Activated gamma-delta T cell (primary cell): ENCODE measurements around the gene SMNDC1.
"Not testable (repeated sequence)": the region's sequence is repeated elsewhere in the genome, so short reads cannot be mapped to it uniquely, and the experiment has no call there.

Source experiments
- DNase-seq: peaks from one replicate; lab custom pipeline; 2025; lab: John Stamatoyannopoulos, UW
- total RNA-seq, 2 donors: gene quantifications; one replicate each; lab custom pipeline; 2026; lab: John Stamatoyannopoulos, UW

Gene SMNDC1
- total RNA-seq, result 25.6 to 27.3 reads per million in 2 donors

GRCh38 chr10:110304780-110305421 lies at the start of gene SMNDC1:
Gene SMNDC1 (minus strand): TSS chr10:110304920. CDS start chr10:110303587, 1,333 bp downstream.
- DNase-seq, result peak; percentile 76

GRCh38 chr10:110354322-110354766 lies 49.6 kb upstream of the SMNDC1 start:
- DNase-seq, result no peak

GRCh38 chr10:110353244-110354119 lies 48.8 kb upstream of the SMNDC1 start:
- DNase-seq, result no peak

- no peak for DNase-seq
These were observed 48.2 kb upstream of the SMNDC1 start for GRCh38 chr10:110352930-110353243.

- no peak for DNase-seq
These were observed 46.1 kb upstream of the SMNDC1 start for GRCh38 chr10:110350812-110351211.

GRCh38 chr10:110349831-110350230 lies 45.1 kb upstream of the SMNDC1 start:
- DNase-seq, result no peak

- no peak for DNase-seq
These were observed 44.7 kb upstream of the SMNDC1 start for GRCh38 chr10:110349386-110349785.

GRCh38 chr10:110348336-110348735 lies 43.6 kb upstream of the SMNDC1 start:
- DNase-seq, result no peak

GRCh38 chr10:110346914-110347313 lies 42.2 kb upstream of the SMNDC1 start:
- no peak for DNase-seq

GRCh38 chr10:110345286-110345685 lies 40.6 kb upstream of the SMNDC1 start:
- DNase-seq, result no peak

- DNase-seq, result no peak
These were observed 39.9 kb upstream of the SMNDC1 start for GRCh38 chr10:110344622-110345021.

GRCh38 chr10:110343947-110344346 lies 39.2 kb upstream of the SMNDC1 start:
- no peak for DNase-seq

- no peak for DNase-seq
These were observed 36.1 kb upstream of the SMNDC1 start for GRCh38 chr10:110340816-110341215.

GRCh38 chr10:110340122-110340521 lies 35.4 kb upstream of the SMNDC1 start:
- DNase-seq, result no peak

GRCh38 chr10:110337906-110338305 lies 33.2 kb upstream of the SMNDC1 start:
- no peak for DNase-seq

- no peak for DNase-seq
These were observed 32.7 kb upstream of the SMNDC1 start for GRCh38 chr10:110337401-110337800.

- no peak for DNase-seq
These were observed 31.5 kb upstream of the SMNDC1 start for GRCh38 chr10:110336111-110336721.

GRCh38 chr10:110335314-110336064 lies 30.8 kb upstream of the SMNDC1 start:
- DNase-seq, result no peak

GRCh38 chr10:110334061-110334656 lies 29.4 kb upstream of the SMNDC1 start:
- DNase-seq, result no peak

GRCh38 chr10:110331226-110331795 lies 26.6 kb upstream of the SMNDC1 start:
- DNase-seq, result not testable (repeated sequence)

- no peak for DNase-seq
These were observed 26.0 kb upstream of the SMNDC1 start for GRCh38 chr10:110330675-110331074.
